HepG2 (cell line): ENCODE measurements around the gene SEPTIN2. TPM values are rescaled to one million over a fixed set of nuclear protein-coding genes. Genes with fewer than 3 reads are reported as not detected.
"Not testable (repeated sequence)": the region's sequence is repeated elsewhere in the genome, so short reads cannot be mapped to it uniquely, and the experiment has no call there.

Experiments
- ATAC-seq: fragments of 200-7000 bp; cut with Tn5 transposase; 3 replicates; pipeline ENCODE4 v1.9.1; 2020; ENCODE audit warnings: mild to moderate bottlenecking, moderate library complexity
- BruUV-seq: library from RNA; stranded (reverse); fragments of 400-500 nt; replicated peaks from 2 replicates; lab custom pipeline; 2021; lab: Mats Ljungman, UMichigan
- CTCF ChIA-PET: fragments of 300-600 bp; formaldehyde crosslinking; extraction: SDS; loops from one replicate; lab custom pipeline; 2021; ENCODE audit warnings: low total read pairs, inconsistent platforms, low intra/inter-chr PET ratio; lab: Yijun Ruan, JAX
- POLR2A ChIA-PET: fragments of 350-600 bp; sonication (Branson Sonifier 250); formaldehyde crosslinking; loops from one replicate; lab custom pipeline; 2020; ENCODE audit warnings: antibody characterized with exemption, inconsistent platforms; lab: Yijun Ruan, JAX
- DNase-seq: peaks from one replicate; pipeline ENCODE4 v3.0.0-alpha.2; 2015; ENCODE audit warnings: low spot score
- FAIRE-seq: peaks from 3 replicates; lab custom pipeline; 2011; peaks lifted over from hg19 to GRCh38; lab: Jason Lieb, UNC
- H2AFZ ChIP-seq: one replicate; pipeline ENCODE4 v1.6.1; 2011; ENCODE audit warnings: low read length, inconsistent platforms
- H3K27ac ChIP-seq: fragments of 300-600 bp; 3 replicates; pipeline ENCODE4 v1.8.0; 2011; ENCODE audit warnings: mixed run types, mild to moderate bottlenecking, mixed read lengths, low read length, inconsistent platforms; ENCODE audit not compliant: insufficient read depth; ENCODE audit errors: extremely low read length
- H3K27me3 ChIP-seq, 2 experiments: fragments of 200-600 bp in 1 of 2; 2 replicates in 1 of 2; 3 replicates in 1 of 2; pipeline versions ENCODE4 v1.6.0 to v1.8.0; 2011; ENCODE audit warnings: low read length in 2 of 2, mild to moderate bottlenecking in 2 of 2, moderate library complexity in 2 of 2, inconsistent platforms in 1 of 2; ENCODE audit not compliant: insufficient read depth in 2 of 2, control insufficient read depth in 1 of 2
- H3K36me3 ChIP-seq, 2 experiments: fragments of 200-600 bp in 1 of 2; replicated peaks in 1 of 2; 2 replicates in 1 of 2; 3 replicates in 1 of 2; pipeline versions ENCODE4 v1.5.1 to v1.8.0; 2011; ENCODE audit warnings: low read length in 2 of 2, inconsistent platforms in 1 of 2; ENCODE audit not compliant: insufficient read depth in 2 of 2, control insufficient read depth in 1 of 2
- H3K4me1 ChIP-seq: 2 replicates; pipeline ENCODE4 v1.5.1; 2012; ENCODE audit warnings: low read length, inconsistent platforms; ENCODE audit not compliant: insufficient read depth
- H3K4me2 ChIP-seq: 2 replicates; pipeline ENCODE4 v1.6.0; 2011; ENCODE audit warnings: low read depth, low read length, inconsistent platforms
- H3K4me3 ChIP-seq, 3 experiments: fragments of 200-600 bp in 1 of 3; sonication (generic), shearing (Covaris generic) in 1 of 3; replicated peaks in 1 of 3; 2 replicates each; pipeline ENCODE4 v1.5.1; 2011 to 2016; ENCODE audit warnings: low read length in 3 of 3, inconsistent platforms in 2 of 3, low read depth in 2 of 3, mild to moderate bottlenecking in 2 of 3, control low read depth in 1 of 3, mixed read lengths in 1 of 3; ENCODE audit not compliant: insufficient read depth in 1 of 3
- H3K79me2 ChIP-seq: one replicate; pipeline ENCODE4 v1.6.1; 2011; ENCODE audit warnings: low read length, inconsistent platforms; ENCODE audit not compliant: insufficient read depth
- H3K9ac ChIP-seq: 2 replicates; pipeline ENCODE4 v1.6.0; 2011; ENCODE audit warnings: mild to moderate bottlenecking, low read depth, low read length, inconsistent platforms; ENCODE audit not compliant: insufficient read depth
- H3K9me3 ChIP-seq: 2 replicates; pipeline ENCODE4 v1.5.1; 2012; ENCODE audit warnings: mild to moderate bottlenecking, low read length
- H4K20me1 ChIP-seq: 2 replicates; pipeline ENCODE4 v1.6.0; 2011; ENCODE audit warnings: inconsistent platforms, mild to moderate bottlenecking, low read length, moderate library complexity; ENCODE audit not compliant: insufficient read depth
- BCL6 ChIP-seq: IDR thresholded peaks from 2 replicates; pipeline ENCODE4 v1.6.1; 2016; ENCODE audit warnings: missing genetic modification reagents, missing compliant biosample characterization
- FOSL2 ChIP-seq: sonication (generic); formaldehyde crosslinking; IDR thresholded peaks from 2 replicates; pipeline ENCODE4 v1.4.0; 2020; ENCODE audit warnings: missing genetic modification reagents
- FOXJ3 ChIP-seq: sonication (generic); formaldehyde crosslinking; IDR thresholded peaks from 2 replicates; pipeline ENCODE4 v1.4.0; 2020; ENCODE audit warnings: missing genetic modification reagents, mild to moderate bottlenecking, borderline replicate concordance
- FOXP4 ChIP-seq: sonication (generic); formaldehyde crosslinking; IDR thresholded peaks from 2 replicates; pipeline ENCODE4 v1.4.0; 2020; ENCODE audit warnings: missing genetic modification reagents
- IRF2 ChIP-seq: IDR thresholded peaks from 2 replicates; pipeline ENCODE4 v1.6.1; 2018; ENCODE audit warnings: missing genetic modification reagents, missing compliant biosample characterization
- SAP130 ChIP-seq: IDR thresholded peaks from 2 replicates; pipeline ENCODE4 v1.6.1; 2016; ENCODE audit warnings: low read depth
- SOX5 ChIP-seq: IDR thresholded peaks from 2 replicates; pipeline ENCODE4 v1.6.1; 2016; ENCODE audit warnings: borderline replicate concordance
- TFDP1 ChIP-seq: IDR thresholded peaks from 2 replicates; pipeline ENCODE4 v1.6.1; 2016; ENCODE audit warnings: missing compliant biosample characterization, missing genetic modification reagents, borderline replicate concordance
- ZNF501 ChIP-seq: sonication (generic); formaldehyde crosslinking; IDR thresholded peaks from 2 replicates; pipeline ENCODE4 v1.5.1; 2020; ENCODE audit warnings: mild to moderate bottlenecking, moderate library complexity, missing genetic modification reagents
- ZNF619 ChIP-seq: sonication (generic); formaldehyde crosslinking; IDR thresholded peaks from 2 replicates; pipeline ENCODE4 v1.4.0; 2020; ENCODE audit warnings: mild to moderate bottlenecking, missing genetic modification reagents
- ZNF687 ChIP-seq: sonication (generic); formaldehyde crosslinking; IDR thresholded peaks from 2 replicates; pipeline ENCODE4 v1.5.1; 2020; ENCODE audit warnings: mild to moderate bottlenecking, missing genetic modification reagents, moderate library complexity
- WGBS: methylation state at CpG from one replicate; pipeline ENCODE4 v1.1.6; 2017; ENCODE audit warnings: low lambda C conversion rate; 5-methylcytosine and 5-hydroxymethylcytosine counted together
- in situ Hi-C: cut with HindIII; loops from 2 replicates; pipeline ENCODE4 v1.10.0; 2017; ENCODE audit warnings: low pct_unique_long_range_greater_than_20kb; ENCODE audit not compliant: extremely low pct_ligation_motif_present
- intact Hi-C: fragments of 100-400 bp; cut with micrococcal nuclease; formaldehyde crosslinking; loops from one replicate; pipeline ENCODE4 v1.10.0; 2022; ENCODE audit not compliant: unreplicated experiment
- polyA plus RNA-seq, 8 experiments: library from polyadenylated mRNA; depleted of rRNA in 3 of 8; stranded (reverse) in 7 of 8; unstranded in 1 of 8; fragments of >200 nt; fragmentation: Illumina TruSeq in 4 of 8; extraction: Trizol in 4 of 8; gene quantifications; 2 replicates each; pipeline versions ENCODE4 v1.2.1 to v1.2.3, GENCODE V29; 2011 to 2016; ENCODE audit warnings: low read depth in 4 of 8, missing spikeins in 1 of 8, mixed read lengths in 1 of 8; ENCODE audit not compliant: insufficient read depth in 1 of 8
- total RNA-seq, 5 experiments: library from RNA; depleted of rRNA; stranded (reverse); fragments of >200 nt; fragmentation: Illumina TruSeq; extraction: Trizol; gene quantifications; 2 replicates each; pipeline ENCODE4 v1.2.3, GENCODE V29; 2016; ENCODE audit warnings: low read depth in 1 of 5
- TF ChIP-seq, protein P1 (sequence below): sonication (generic); formaldehyde crosslinking; IDR thresholded peaks from 2 replicates; pipeline ENCODE4 v1.5.0; 2020; ENCODE audit warnings: mild to moderate bottlenecking, missing genetic modification reagents
- TF ChIP-seq, protein P2 (sequence below): sonication (generic); formaldehyde crosslinking; IDR thresholded peaks from 2 replicates; pipeline ENCODE4 v1.8.1; 2023; ENCODE audit warnings: mild to moderate bottlenecking, moderate library complexity, missing genetic modification reagents

The SEPTIN2 gene
- total and polyA plus RNA-seq, 2 of the 13 experiments (the other 11 are each of a cell fraction or from before 2014, with no cell fraction given), result 493 to 733 TPM

GRCh38 chr2:241293378-241293797 lies 22.3 kb upstream of the SEPTIN2 start:
- FAIRE-seq (peak; percentile 52), ATAC-seq (peak; percentile 85)
- H3K27me3 ChIP-seq, H3K9ac ChIP-seq, CTCF ChIA-PET, DNase-seq, intact Hi-C loops, H3K4me3 ChIP-seq, BruUV-seq, in situ Hi-C loops, H3K9me3 ChIP-seq, H2AFZ ChIP-seq: not testable (repeated sequence)
- H3K4me2 ChIP-seq, result peak overlapping the region; percentile 0; the same call in 1 of the 2 replicates
- WGBS, result 46% methylated on average over 7 of the region's 7 CpGs
- peaks cover 52% of the 10 kb centered on the region for H3K4me1 ChIP-seq
- H4K20me1 ChIP-seq, result peaks cover 55% of the 10 kb centered on the region
- peaks cover 1 to 18% of the 10 kb centered on the region in 2 experiments; a peak in 3 of 5 replicates for H3K36me3 ChIP-seq
- peak overlapping the region; percentile 23 for H3K27ac ChIP-seq
- POLR2A ChIA-PET, result interaction anchor here (0.9 to 4.6 kb wide), 3 partner anchors 9 to 22 kb away, joined by 3 to 30 read pairs (median 10); partner anchors contain the start of genes HDLBP and SEPTIN2
- H3K79me2 ChIP-seq, result peaks cover 94% of the 10 kb centered on the region
- TF ChIP-seq ZNF619 (CRISPR knock-in tag) (0 out of 2 replicates have a peak, but pooled peaks have one; percentile 38), FOSL2 (CRISPR knock-in tag) (peak; percentile 88), ZNF501 (CRISPR knock-in tag) (peak; percentile 78), BCL6 (CRISPR knock-in tag) (0 out of 2 replicates have a peak, but pooled peaks have one; percentile 19), TFDP1 (0 out of 2 replicates have a peak, but pooled peaks have one; percentile 16), SAP130 (peak; percentile 70), IRF2 (0 out of 2 replicates have a peak, but pooled peaks have one; percentile 10), ZNF687 (CRISPR knock-in tag) (peak; percentile 70), SOX5 (CRISPR knock-in tag) (peak; percentile 41; the same call in 1 of the 2 replicates), FOXP4 (CRISPR knock-in tag) (peak; percentile 31; the same call in 1 of the 2 replicates), FOXJ3 (CRISPR knock-in tag) (0 out of 2 replicates have a peak, but pooled peaks have one; percentile 21)
- TF ChIP-seq, protein P1, sequence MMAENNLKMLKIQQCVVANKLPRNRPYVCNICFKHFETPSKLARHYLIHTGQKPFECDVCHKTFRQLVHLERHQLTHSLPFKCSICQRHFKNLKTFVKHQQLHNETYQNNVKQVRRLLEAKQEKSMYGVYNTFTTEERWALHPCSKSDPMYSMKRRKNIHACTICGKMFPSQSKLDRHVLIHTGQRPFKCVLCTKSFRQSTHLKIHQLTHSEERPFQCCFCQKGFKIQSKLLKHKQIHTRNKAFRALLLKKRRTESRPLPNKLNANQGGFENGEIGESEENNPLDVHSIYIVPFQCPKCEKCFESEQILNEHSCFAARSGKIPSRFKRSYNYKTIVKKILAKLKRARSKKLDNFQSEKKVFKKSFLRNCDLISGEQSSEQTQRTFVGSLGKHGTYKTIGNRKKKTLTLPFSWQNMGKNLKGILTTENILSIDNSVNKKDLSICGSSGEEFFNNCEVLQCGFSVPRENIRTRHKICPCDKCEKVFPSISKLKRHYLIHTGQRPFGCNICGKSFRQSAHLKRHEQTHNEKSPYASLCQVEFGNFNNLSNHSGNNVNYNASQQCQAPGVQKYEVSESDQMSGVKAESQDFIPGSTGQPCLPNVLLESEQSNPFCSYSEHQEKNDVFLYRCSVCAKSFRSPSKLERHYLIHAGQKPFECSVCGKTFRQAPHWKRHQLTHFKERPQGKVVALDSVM (CRISPR knock-in tag), result peak; percentile 83
- TF ChIP-seq, protein P2, sequence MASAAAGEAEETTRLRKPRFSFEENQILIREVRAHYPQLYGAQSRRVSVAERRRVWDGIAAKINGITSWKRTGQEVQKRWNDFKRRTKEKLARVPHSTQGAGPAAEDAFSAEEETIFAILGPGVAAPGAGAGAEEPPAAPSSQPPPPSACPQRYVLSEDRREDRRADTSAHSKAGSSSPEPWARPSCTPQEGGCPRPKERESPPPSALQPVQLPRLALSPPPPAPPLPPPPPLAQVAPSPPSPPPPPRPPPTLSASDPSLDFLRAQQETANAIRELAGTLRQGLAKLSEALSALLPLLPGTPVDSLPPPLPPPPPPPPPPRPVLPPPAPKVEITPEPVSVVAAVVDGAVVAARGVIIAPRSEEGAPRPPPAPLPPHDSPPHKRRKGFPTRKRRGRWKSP (CRISPR knock-in tag), result 0 out of 2 replicates have a peak, but pooled peaks have one; percentile 54
